ENCODE results near the gene GEMIN2.
"Not testable (repeated sequence)": the region's sequence is repeated elsewhere in the genome, so short reads cannot be mapped to it uniquely, and the experiment has no call there.

GEMIN2 gene

DNA sequence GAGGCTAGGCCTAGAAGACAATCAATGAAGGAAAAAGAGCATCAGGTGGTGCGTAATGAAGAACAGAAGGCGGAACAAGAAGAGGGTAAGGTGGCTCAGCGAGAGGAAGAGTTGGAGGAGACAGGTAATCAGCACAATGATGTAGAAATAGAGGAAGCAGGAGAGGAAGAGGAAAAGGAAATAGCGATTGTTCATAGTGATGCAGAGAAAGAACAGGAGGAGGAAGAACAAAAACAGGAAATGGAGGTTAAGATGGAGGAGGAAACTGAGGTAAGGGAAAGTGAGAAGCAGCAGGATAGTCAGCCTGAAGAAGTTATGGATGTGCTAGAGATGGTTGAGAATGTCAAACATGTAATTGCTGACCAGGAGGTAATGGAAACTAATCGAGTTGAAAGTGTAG is 66.4 kb downstream of the GEMIN2 start:
- DNase-seq, result no peak

DNA sequence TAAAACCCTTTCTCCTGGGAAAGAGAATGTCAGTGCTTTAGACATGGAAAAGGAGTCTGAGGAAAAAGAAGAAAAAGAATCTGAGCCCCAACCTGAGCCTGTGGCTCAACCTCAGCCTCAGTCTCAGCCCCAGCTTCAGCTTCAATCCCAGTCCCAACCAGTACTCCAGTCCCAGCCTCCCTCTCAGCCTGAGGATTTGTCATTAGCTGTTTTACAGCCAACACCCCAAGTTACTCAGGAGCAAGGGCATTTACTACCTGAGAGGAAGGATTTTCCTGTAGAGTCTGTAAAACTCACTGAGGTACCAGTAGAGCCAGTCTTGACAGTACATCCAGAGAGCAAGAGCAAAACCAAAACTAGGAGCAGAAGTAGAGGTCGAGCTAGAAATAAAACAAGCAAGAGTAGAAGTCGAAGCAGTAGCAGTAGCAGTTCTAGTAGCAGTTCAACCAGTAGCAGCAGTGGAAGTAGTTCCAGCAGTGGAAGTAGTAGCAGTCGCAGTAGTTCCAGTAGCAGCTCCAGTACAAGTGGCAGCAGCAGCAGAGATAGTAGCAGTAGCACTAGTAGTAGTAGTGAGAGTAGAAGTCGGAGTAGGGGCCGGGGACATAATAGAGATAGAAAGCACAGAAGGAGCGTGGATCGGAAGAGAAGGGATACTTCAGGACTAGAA is 67.0 kb downstream of the GEMIN2 start:
- no peak for DNase-seq

GRCh38 chr14:39181693-39182047 is 67.5 kb downstream of the GEMIN2 start:
- no peak for DNase-seq

DNA sequence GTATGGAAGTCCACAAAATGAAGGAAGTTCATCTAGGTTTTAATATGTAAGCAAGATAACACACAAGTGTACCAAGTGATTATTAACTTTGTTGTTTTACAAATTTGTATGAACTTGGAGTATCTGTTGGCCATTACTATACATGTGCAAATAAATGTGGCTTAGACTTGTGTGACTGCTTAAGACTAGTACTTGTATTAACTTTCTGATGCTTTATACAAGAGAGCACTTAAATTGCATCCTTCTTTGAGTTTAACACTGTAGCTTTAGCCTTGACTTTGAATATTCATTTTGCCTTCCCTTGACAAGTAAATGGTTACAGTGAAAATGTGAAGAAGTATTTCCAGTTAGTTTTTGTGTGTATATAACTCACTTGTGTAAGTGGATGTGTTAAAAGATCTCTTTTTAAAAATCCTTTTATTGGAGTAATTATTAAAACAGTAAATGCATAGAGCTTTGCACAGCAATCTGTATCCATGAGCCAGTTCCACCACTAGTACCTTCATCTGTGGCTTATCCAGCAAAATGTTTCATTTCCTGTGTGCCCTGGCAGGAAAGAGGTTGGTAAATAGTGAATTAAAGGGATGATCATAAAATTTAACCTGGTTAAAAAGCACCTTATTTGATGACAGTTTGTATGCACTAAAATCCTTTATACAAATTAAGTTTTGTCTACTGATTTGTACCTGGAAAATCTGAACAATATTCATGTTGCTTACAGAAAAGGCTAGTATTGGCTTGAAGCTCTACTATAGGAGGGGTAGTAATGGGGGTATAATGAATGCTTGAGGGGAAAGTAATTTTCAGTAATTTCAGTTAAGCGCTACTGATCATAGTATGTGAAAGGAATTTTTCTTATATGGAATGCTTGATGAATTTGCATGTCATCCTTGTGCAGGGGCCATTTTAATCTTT is 68.9 kb downstream of the GEMIN2 start:
- no peak for DNase-seq

DNA sequence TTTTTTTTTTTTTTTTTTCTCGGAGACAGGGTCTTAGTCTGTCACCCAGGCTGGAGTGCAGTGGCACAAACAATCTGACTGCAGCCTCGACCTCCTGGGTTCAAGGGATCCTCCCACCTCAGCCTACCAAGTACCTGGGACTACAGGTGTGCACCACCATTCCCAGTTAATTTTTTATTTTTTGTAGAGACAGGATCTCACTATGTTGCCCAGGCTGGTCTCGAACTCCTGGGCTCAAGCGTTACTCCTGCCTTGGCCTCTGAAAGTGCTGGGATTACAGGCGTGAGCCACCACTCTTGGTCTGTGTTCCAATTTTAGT is 69.5 kb downstream of the GEMIN2 start:
- not testable (repeated sequence) for DNase-seq

DNA sequence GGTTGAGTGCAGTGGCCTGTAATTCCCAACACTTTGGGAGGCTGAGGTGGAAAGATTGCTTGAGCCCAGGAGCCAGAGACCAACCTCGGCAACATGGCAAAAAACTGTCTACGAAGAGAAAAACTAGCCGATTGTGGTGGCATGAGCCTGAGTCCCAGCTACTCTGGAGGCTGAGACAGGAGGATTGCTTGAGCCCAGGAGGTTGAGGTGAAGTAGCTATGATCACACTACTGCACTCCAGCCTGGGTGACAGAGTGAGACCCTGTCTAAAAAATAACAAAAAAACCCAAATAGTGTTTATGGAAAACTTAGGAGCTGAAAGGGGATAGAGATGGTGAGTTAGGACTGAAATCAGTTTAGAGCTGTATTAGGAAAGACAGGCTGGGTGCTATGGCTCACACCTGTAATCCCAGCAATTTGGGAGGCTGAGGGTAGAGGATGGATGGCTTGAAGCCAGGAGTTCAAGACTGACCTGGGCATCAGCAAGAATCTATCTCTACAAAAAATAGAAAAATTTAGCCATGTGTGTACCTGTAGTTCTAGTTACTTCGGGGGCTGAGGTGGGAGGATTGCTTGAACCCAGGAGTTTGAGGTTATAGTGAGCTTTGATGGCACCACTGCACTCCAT is 70.6 kb downstream of the GEMIN2 start:
- no peak for DNase-seq

- no peak for DNase-seq
Measured at GRCh38 chr14:39185256-39186049, 71.3 kb downstream of the GEMIN2 start.

Measured in stimulated activated CD4-positive, alpha-beta T cell treated with anti-CD3 and anti-CD28 coated beads, Interleukin-4, amount 100 ng/mL, for 1 hour (primary cell).